ENCODE data around the gene STK17A. TPM values are rescaled to one million over a fixed set of nuclear protein-coding genes. Genes with fewer than 3 reads are reported as not detected.
"Not testable (repeated sequence)": the region's sequence is repeated elsewhere in the genome, so short reads cannot be mapped to it uniquely, and the experiment has no call there.

STK17A gene
- total RNA-seq, 1 donor from 2014 or later: 47.4 TPM

GRCh38 chr7:43653891-43654504, 71.1 kb downstream of the STK17A start:
- intact Hi-C loops (cut with micrococcal nuclease): no loop called here

DNA sequence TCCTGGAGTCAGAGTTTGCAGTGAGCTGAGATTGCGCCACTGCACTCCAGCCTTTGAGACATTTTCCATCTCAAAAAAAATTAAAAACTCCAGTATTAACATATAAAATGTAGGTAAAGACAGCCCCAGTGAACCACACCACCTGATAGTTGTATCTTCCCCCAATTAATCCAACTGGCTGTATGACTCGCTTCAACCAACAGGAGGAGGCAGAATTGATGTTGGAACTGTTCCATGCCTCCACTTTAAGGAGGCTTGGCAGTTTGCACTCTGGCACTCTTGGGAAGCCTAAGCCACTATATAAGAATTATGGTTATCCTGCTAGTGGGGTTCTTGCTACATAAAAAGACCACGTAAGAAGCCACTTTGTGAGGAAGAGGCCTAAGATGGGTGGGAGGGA, 72.7 kb downstream of the STK17A start:
- intact Hi-C loops (cut with micrococcal nuclease): no loop called here

GRCh38 chr7:43656997-43657396, 74.1 kb downstream of the STK17A start:
- intact Hi-C loops (cut with micrococcal nuclease): no loop called here

DNA sequence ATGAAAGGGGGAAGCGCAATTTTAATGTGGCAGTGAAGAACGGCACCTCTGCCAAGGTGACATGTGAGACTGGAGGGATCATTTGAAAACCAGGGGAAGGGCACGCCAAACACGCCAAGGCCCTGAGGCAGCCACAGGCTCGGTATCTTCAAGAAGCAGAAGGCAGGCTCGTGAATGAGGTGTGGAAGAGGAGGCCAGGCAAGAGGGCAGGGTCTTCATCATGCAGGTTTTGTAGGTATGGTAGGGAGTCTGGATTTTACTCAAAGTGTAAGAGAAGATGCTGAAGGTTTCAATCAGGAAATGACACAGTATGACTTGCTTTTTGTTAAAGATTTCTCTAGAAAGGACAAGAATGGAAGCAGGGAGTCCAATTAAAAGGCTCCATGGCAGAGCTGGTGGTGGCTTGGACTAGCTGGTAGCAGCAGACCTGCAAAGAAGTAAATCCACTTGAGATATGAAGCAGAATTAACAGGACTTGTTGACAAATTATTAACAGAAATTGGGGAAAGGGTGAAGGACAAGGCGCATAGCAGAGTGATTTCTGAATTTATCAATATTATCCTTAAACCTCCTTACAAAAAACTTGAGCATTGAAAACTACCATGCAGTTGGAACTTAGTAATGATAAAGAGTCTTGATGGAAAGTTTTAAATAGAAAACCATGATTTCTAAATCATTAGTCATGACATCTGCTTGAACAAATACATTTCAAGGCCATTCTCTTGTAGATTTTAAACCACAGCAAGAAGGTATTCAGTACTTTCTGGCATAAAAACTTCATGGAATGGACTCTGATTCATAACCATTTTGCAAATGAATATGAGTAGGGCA, 76.0 kb downstream of the STK17A start:
- intact Hi-C loops (cut with micrococcal nuclease): loop anchor here (1.0 kb wide), 1 partner anchor 8 kb away; no protein-coding TSS in a partner anchor

DNA sequence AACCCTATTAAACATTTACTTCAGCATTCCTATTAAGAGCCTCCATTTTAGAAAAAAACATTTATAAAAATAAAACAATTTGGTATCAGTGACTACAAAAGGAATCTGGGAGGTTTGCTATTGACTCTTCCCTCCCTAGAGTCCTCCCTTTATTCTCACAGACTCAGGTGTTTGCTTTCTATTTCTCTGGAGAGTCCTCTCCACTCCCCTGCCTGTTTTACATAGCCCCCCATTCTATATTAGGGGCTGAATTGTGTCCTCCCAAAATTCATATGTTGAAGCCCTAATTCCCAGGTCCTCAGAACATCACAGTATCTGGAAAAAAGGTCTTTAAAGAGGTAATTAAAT, 76.6 kb downstream of the STK17A start:
- intact Hi-C loops (cut with micrococcal nuclease): loop anchor here (1.0 kb wide), 1 partner anchor 8 kb away; no protein-coding TSS in a partner anchor

GRCh38 chr7:43660141-43660540, 77.2 kb downstream of the STK17A start:
- intact Hi-C loops (cut with micrococcal nuclease): no loop called here

GRCh38 chr7:43664681-43665080, 81.8 kb downstream of the STK17A start:
- intact Hi-C loops (cut with micrococcal nuclease): no loop called here

GRCh38 chr7:43666938-43667337, 84.0 kb downstream of the STK17A start:
- intact Hi-C loops (cut with micrococcal nuclease): no loop called here

GRCh38 chr7:43668035-43668434, 85.1 kb downstream of the STK17A start:
- intact Hi-C loops (cut with micrococcal nuclease): no loop called here

GRCh38 chr7:43669286-43670081, 86.6 kb downstream of the STK17A start:
- intact Hi-C loops (cut with micrococcal nuclease): no loop called here

DNA sequence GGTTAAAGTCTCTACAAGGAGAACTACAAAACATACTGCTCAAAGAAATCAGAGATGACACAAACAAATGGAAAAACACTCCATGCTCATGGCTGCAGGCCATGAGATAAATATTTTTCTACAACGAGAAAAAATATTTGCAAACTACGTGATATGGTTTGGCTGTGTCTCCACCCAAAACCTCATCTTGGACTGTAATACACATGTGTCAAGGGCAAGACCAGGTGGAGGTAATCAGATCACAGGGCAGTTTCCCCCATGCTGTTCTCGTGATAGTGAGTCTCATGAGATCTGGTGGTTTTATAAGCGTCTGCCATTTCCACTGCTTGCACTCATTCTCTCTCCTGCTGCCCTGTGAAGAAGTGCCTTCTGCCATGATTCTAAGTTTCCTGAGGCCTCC, 88.6 kb downstream of the STK17A start:
- intact Hi-C loops (cut with micrococcal nuclease): no loop called here

DNA sequence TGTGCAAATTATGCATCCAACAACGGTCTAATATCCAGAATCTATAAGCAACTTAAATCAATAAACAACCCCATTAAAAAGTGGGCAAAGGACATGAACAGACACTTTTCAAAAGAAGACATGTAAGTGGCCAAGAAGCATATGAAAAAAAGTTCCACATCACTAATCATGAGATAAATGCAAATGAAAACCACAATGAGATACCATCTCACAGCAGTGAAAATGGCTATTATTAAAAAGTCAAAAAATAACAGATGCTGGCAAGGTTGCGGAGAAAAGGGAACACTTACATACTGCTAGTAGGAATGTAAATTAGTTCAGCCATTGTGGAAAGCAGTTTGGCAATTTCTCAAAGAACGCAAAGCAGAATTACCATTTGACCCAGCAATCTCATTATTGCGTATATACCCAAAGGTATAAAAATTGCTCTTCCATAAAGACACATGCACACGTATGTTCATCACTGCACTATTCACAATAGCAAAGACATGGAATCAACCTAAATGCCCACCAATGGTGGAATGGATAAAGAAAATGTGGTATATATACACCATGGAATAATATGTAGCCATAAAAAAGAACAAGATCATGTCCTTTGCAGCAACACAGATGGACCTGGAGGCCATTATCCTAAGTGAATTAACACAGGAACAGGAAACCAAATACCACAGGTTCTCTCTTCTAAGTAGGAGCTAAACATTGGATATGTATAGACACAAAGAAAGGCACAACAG, 90.5 kb downstream of the STK17A start:
- intact Hi-C loops (cut with micrococcal nuclease): not testable (repeated sequence)

- intact Hi-C loops (cut with micrococcal nuclease): no loop called here
These were observed 91.9 kb downstream of the STK17A start for GRCh38 chr7:43674559-43675436.

Other genes starting within 250 kb of the STK17A start
- 51.1 and 53.5 TPM in 2 replicates for gene COA1, start 146.4 kb downstream of the STK17A start, total RNA-seq
- 25.5 and 28.6 TPM in 2 replicates for gene BLVRA, start 175.6 kb downstream of the STK17A start, total RNA-seq

Data from T-helper 2 cell treated with Interferon-gamma antibody and Interleukin-4, amounts not matched to agents 100 ng/mL and 5 ng/mL, for 36 hours (primary cell).